NCI-H1105 treated with DMSO at 0.1 percent for 48 hours (cell line): Measurements from ENCODE around the gene IL34.
"Not testable (repeated sequence)": the region's sequence is repeated elsewhere in the genome, so short reads cannot be mapped to it uniquely, and the experiment has no call there.

Source experiments
- DNase-seq: peaks from one replicate; lab custom pipeline; 2025; lab: John Stamatoyannopoulos, UW

The IL34 gene

DNA sequence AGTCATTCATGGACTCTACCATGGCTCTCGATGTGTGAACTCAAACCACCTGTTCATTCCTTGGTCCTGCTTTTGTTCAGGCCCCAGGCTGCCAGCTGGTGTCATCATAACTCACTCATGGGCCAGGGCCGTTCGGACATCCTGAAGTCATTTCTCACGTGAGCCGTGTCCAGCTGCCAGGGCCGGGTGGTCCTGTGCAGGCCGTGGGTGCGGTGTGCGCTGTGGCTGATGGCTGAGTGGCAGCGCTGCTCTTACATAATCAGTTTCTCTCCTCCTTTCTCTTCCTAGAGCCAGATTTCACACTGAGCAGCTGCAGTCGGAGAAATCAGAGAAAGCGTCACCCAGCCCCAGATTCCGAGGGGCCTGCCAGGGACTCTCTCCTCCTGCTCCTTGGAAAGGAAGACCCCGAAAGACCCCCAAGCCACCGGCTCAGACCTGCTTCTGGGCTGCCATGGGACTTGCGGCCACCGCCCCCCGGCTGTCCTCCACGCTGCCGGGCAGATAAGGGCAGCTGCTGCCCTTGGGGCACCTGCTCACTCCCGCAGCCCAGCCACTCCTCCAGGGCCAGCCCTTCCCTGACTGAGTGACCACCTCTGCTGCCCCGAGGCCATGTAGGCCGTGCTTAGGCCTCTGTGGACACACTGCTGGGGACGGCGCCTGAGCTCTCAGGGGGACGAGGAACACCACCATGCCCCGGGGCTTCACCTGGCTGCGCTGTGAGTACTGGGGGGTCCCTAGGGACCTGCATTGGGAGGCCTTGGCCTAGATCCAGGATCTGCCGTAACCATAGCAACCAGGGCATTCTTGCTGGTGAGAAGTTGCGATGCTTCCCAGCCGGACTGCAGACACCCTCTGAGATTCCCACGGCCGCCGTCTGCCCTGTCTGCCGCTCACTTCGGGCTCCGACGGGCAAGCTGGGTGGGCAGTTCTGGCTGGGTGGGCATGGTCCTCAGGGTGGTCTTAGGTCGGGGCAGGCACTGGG, at the start of gene IL34:
Gene IL34 (plus strand): TSS at position 300 of the 982 bp plus-strand sequence. CDS start 389 bp downstream, at position 689.
- peak; percentile 13 for DNase-seq

- no peak for DNase-seq
These were observed 49.1 kb upstream of the IL34 start for GRCh38 chr16:70597135-70597835.

GRCh38 chr16:70598937-70599503, 47.3 kb upstream of the IL34 start:
- no peak for DNase-seq

GRCh38 chr16:70600730-70601129, 45.6 kb upstream of the IL34 start:
- no peak for DNase-seq

DNA sequence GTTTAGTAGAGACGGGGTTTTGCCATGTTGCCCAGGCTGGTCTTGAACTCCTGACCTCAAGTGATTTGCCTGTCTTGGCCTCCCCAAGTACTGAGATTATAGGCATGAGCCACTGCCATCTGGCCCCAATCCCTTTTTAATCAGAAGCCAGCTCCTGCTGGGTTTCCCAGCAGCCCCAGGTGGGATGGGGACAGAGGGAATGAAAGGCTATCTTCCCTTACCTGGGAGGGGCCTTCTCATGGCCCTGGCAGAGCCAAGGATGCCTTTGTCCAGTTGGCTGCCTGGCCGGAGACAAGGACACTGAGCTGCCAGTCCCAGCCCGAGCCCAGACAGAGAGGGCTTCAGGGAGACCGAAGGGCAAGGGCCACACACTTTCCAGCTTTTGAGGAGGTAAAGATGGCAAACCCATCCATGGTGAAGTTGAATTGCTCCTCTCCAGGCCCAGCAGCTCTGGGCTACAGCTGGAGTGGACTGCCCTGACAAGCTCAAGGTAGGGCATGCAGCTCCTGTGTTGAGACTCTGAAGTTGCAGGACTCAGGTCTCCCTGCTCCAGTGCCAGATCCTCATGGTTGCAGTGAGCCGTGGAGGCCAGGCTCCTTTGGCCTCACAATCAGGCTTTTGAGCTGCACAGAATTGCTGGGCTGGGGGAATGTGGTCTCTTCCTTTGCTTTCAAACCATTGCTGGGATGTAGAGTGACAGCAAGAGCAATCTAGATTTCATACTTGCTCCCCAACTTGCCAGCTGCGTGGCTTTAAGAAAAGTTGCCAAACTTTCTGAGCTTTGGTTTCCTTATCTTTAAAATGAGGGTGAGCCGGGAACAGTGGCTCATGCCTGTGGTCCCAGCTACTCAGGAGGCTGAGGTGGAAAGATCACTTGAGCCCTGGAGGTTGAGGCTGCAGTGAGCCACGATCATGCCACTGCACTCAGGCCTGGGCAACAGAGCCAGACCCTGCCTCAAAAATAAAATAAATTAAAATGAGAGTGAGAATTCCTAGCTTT, 44.5 kb upstream of the IL34 start:
- no peak for DNase-seq

GRCh38 chr16:70602831-70603230, 43.5 kb upstream of the IL34 start:
- DNase-seq = no peak

DNA sequence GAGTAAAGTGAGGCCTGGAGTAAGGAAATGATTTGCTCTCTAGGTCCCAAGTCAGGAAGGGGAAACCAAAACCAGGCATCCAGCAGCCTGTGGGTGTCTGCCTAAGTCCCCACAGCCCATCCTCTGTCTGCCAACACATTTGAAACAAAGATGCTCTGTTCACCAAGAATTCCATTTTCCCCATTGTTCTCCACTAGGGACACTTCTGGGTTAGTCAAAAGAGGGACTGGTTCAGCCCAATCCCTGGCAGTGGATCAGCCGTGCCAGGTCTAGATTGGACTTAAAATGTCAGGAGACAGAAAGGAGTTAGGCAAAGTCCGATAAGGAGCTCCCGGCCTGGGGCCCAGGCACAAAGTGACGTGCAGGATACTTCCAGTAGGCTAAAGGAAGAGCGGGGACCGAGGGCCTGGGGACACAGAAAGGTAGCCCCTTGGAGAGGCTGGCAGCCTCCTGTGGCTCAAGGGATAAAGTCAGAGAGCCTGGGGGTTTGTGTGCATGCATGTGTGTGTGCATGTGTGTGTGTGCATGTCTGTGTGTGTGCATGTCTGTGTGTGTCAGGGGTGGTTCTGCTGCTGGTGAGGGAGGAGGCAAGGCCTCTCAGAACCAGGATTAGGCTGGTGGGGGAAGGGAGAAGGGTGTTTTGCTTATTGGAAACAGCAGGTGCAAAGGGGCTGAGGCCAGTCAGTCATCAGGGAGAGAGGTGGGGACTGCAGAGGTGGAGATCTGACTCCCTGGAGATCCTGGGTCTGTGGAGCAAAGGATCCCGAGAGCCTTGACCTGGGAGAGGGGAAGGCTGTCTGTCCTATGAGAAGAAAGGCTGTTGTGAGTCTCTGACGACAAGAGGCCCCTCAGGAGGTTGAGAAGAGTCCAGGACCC, 41.7 kb upstream of the IL34 start:
- no peak for DNase-seq

GRCh38 chr16:70605283-70605657, 41.1 kb upstream of the IL34 start:
- DNase-seq = no peak

- no peak for DNase-seq
These were observed 37.8 kb upstream of the IL34 start for GRCh38 chr16:70608521-70608920.

DNA sequence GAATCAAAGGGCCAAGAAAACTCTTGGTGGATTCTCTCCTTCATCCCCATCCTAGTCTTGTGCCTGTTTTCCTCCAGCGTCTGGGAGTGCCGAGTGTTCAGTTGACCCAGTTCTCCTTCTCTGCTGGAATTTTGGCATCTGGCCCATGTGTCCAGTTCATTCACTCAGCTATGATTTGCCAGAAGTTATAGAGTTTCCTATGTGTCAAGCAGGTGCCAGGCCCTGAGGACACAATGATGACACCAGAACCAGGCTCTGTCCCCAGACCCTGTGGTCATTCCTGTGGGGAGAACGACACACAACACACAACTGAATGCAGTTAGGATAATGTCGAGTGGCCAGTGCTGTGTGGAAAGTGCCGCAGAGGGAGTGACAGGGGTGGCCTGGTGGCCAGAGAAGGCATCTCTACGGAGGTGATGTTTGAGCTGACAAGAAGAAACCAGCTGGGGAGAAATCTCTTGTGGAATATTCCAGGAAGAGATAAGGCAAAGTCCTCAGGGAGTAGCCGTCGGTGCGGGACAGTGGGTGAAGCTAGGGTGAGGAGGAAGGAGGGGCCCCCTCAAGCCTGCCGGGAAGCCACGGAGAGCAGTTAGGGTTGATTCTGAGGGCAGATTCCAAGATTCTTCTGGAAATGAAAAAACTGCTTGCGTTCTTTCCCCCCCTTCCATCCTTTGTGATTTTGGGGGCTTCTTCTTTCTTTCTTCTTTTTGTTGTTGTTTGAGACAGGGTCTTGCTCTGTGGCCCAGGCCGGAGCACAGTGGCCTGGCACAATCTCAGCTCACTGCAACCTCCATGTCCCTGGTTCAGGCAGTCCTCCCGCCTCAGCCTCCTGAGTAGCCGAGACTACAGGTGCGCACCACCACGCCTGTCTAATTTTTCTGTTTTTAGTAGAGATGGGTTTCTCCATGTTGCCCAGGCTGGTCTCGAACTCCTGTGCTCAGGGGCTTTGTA, 35.8 kb upstream of the IL34 start:
- DNase-seq = no peak

- no peak for DNase-seq
These were observed 35.1 kb upstream of the IL34 start for GRCh38 chr16:70611224-70611598.

GRCh38 chr16:70611785-70612303, 34.5 kb upstream of the IL34 start:
- DNase-seq = no peak

- no peak for DNase-seq
These were observed 33.4 kb upstream of the IL34 start for GRCh38 chr16:70612931-70613330.

DNA sequence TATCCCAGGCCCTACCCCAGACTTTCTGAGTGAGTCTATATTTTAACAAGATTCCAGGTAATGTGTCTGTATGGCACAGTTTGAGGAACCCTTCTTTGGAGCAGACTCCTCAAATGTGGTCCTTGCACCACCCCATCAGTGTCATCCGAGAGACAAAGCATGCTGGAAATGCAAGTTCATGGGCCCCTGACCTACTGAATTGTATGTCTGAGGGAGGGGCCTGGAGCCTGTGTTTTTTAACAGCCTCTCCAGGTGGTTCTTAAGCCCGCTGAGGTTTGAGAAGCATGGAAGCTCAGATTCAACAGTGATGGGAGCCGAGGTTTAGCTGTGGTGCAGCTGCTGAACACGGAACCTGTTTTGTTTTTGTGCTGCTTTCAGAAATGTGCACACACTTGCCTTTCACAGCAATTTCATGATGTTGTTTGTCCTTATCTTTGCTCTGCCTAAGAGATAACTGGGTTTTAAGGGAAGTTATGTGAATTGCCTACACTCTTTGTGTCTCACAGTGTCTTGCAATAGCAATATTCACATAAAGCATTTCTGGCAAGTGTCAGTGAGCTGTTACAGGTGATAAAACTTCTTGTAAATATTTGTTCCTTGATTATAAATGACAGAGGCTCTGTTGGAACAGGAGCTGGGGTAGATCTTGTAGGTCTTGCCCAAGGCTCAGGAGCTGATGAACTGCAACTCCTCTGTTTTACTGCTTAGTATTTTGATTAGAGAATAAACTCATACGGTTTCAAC, 32.0 kb upstream of the IL34 start:
- no peak for DNase-seq

- no peak for DNase-seq
These were observed 30.4 kb upstream of the IL34 start for GRCh38 chr16:70615945-70616344.

DNA sequence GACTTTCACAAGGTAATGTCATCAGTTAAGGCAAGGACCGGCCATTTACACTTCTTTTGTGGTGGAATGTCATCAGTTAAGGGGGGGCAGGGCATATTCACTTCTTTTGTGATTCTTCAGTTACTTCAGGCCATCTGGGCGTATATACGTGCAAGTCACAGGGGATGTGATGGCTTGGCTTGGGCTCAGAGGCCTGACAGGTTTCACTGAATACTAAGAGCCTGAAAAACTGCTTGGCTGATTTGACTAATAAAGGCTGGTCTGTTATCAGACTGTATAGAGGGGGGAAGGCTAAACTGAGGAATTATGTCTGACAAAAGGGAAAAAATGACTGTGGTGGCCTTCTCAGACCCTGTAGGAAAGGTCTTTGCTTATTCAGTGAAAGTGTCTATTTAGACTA, 24.5 kb upstream of the IL34 start:
- not testable (repeated sequence) for DNase-seq

DNA sequence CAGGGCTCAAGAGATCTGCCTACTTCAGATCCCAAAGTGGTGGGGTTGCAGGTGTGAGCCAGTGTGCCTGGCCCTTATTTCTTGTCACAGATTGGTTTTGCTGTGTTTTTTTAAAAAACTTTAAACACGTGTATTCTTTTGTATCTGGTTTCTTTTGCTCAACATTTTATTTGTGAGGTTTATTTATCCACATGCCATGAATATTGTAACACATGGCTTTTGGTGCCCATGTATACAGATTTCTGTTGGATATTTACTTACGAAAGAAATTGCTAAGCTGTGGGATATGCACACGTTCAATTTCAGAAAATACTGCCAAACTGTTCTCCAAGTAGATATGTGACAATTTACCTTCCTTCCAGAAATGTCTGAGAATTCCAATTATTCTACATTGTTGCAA, 18.7 kb upstream of the IL34 start:
- DNase-seq = no peak

DNA sequence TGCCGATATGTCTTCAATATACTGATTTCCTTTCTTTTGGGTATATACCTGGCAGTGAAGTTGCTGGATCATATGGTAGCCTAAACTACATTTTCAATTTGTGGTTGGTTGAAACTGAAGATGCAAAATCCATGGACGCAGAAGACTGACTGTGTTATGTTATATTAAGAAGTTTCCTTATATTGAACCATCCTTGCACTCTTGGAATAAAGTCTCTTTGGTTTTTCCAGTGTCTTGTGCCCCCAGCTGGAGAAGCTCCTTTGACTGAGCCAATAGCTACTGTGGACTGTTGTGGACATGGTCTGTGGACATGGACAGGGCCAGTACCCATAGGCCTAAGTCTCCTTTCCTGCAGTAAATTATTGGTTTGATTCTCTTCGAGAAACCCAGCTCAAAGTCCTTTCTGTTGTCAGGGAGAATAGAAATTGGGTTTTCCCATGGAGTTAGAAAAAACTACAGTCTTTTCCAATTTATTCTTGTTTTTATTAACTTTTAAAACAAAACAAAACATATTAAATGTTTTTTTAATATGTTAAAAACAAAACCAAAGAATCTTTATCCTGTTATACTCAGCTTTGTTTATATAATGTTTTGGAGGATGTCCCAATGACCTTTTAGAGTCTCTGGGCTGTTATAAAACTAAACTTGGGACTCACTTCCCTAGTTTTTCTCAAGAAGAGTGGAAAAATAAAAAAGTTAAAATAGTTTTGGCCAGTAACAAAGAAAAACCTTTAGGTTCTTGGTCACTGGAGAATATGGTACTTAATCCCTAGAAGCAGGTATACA, 15.2 kb upstream of the IL34 start:
- no peak for DNase-seq
